Cardiac fibroblast (primary cell): ENCODE data around the gene SYT12.

ENCODE experiments used
- DNase-seq, 2 donors: peaks; one replicate each; pipeline versions ENCODE4 v3.0.0 to v3.0.0-alpha.2; 2010; ENCODE audit warnings: low read depth in 2 of 2
- H3K4me3 ChIP-seq, 2 donors: replicated peaks in 1 of 2; 1 replicate in 1 of 2; 2 replicates in 1 of 2; pipeline ENCODE4 v1.5.1; 2011; ENCODE audit warnings: low read depth in 2 of 2, low read length in 2 of 2, mild to moderate bottlenecking in 2 of 2, moderate library complexity in 1 of 2
- TF ChIP-seq, protein P1 (sequence below): IDR thresholded peaks from one replicate; pipeline ENCODE4 v1.5.1; 2011; ENCODE audit warnings: low read depth, mild to moderate bottlenecking, low read length, inconsistent platforms

Gene SYT12

DNA sequence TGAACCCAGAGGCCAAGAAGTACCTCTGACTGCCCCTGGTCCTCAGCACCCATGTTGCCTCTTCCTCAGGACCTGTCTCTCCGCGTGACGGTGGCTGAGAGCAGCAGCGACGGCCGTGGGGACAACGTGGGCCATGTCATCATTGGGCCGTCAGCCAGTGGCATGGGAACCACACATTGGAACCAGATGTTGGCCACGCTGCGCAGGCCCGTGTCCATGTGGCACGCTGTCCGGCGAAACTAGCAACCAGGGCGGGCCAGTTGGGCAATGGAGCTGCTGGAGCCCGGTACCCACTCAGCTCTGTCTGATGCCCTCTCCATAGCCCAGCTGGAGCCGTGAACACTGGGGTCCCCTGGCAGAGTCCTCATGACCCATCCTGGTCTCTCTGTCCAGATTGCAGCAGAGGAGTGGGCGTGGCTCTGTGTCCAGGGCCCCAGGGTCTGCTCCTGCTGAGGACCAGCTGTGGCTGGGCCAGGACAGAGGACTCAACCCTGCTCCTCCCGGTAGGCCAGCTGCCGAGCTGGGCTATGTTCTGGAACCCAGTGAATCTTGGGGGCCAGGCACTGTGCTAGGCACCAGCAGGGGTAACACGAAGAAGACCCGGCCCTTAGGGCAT, 25.7 kb downstream of the SYT12 start:
- TF ChIP-seq, protein P1, sequence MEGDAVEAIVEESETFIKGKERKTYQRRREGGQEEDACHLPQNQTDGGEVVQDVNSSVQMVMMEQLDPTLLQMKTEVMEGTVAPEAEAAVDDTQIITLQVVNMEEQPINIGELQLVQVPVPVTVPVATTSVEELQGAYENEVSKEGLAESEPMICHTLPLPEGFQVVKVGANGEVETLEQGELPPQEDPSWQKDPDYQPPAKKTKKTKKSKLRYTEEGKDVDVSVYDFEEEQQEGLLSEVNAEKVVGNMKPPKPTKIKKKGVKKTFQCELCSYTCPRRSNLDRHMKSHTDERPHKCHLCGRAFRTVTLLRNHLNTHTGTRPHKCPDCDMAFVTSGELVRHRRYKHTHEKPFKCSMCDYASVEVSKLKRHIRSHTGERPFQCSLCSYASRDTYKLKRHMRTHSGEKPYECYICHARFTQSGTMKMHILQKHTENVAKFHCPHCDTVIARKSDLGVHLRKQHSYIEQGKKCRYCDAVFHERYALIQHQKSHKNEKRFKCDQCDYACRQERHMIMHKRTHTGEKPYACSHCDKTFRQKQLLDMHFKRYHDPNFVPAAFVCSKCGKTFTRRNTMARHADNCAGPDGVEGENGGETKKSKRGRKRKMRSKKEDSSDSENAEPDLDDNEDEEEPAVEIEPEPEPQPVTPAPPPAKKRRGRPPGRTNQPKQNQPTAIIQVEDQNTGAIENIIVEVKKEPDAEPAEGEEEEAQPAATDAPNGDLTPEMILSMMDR = no peak
- no peak overlapping the region for H3K4me3 ChIP-seq
- no peak for DNase-seq

DNA sequence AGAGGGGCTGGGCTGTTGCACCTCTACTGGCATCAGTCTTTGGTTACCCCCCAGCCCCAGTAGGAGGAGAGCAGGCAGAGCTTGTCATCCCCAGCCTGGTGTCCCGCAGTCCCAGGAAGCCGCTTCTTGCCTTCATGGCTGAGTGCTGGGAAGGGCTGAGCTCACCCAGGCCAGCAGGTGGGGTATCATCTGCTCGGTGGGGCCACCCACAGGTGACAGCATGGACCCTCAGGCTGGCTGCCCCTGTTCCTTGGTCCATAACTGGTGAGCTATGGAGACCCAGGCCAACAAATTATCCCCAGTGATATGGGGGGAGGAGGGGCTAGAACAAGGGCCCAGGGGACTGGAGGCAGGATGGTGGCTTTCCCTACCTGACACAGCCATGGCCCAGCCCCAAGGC, 27.2 kb downstream of the SYT12 start:
- DNase-seq = no peak
- no peak overlapping the region for H3K4me3 ChIP-seq
- TF ChIP-seq, protein P1 = no peak

DNA sequence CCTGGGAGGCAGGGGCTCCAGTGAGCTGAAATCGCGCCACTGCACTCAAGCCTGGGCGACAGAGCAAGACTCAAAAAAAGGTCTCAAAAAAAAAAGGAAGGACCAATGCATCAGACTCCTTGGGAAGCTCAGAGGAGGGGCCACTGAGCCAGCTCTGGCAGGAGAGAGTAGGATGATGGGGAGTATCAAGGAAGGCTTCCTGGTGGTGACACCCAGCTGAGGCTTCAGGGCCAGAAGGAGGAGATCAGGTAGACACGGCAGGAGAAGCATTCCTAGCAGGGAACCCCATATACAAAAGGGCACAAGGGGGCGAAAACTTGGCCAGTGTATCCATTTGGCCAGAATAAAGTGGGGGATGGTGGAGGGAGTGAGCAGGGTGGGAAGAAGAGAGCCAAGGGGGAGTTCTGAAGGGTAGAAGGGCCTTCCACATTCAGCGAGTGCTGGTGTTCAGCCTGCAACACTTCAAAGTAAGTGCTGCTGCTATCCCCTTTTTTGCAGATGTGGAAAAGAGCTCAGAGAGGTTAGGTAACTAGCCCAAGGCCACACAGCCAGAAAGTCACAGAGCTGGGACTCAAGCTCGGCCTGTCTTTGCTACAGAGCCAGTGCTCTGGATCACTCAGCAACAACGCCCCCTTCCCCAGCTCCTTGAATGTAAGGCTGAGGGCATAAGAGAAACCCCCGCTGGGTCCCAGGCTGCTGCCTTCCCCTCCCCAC, 28.4 kb downstream of the SYT12 start:
- no peak overlapping the region for H3K4me3 ChIP-seq
- DNase-seq = no peak
- TF ChIP-seq, protein P1 = no peak

DNA sequence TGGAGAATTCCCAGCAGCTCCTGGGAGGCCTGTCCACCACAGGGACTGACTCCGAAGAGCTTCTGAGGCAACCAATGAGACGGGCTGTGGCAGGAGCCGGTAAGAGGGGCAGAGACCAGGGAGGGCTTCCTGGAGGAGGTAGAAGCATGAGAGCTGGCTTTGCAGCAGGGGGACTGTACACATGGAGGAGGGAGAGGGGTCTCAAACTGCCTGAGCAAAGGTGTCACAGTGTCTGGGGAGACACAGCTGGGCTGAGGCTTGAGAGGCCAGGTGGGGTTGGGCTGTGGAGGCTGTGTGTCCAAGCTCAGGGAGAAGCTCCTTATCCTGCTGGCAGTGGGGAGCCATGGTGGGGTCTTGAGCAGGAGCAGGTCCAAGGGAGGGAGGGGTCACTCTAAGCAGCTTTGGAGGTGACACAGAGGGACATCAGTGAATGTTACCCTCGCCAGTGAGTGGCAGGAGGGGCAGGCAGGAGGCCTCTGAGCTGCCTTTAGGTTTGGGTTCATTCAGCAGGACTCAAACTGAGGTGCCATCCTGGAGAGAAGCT, 29.1 kb downstream of the SYT12 start:
- TF ChIP-seq, protein P1 = no peak
- no peak for DNase-seq
- no peak overlapping the region for H3K4me3 ChIP-seq

DNA sequence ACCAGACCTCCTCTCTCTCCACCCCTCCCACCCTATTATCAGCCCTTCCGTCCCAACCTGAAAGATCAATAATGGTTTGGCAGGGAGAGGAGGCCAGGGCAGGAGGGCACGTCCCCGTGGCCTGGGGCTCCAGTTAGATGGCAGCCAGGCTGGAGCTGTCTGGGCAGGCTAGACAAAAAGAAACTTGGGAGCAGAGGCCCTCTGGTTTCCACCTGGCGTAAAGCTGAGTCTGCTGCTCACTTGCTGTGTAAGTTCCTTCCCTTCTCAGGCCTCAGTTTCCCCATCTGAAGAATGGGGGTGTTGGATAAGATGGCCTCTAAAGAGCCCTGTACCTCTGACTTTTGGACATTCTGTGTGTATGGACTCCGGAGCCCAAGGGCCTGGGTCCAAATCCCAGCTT, 30.0 kb downstream of the SYT12 start:
- DNase-seq = no peak
- no peak overlapping the region for H3K4me3 ChIP-seq
- TF ChIP-seq, protein P1 = no peak

DNA sequence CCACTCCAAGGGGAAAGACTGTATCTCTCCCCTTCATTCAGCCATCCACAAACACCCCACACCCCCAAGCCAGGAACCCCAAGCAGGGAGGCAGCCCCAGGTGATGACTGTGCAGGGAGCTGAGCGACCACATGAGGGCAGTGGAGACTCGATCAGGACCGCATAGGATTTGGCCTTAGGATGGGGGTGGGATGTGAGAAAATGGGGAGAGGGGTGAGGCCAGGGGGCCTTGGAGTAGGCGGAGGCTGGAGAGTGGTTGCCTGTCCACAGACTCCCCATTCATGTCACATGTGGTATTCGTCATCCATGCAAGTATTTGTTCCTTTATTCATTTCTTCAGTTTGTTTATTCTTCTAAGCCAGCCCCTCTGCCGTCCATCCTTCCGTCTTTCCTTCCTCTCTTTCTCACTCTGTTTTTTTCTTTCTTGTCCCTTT, 31.0 kb downstream of the SYT12 start:
- no peak overlapping the region for H3K4me3 ChIP-seq
- peak; percentile 56 to 63 for DNase-seq
- TF ChIP-seq, protein P1 = peak; percentile 90
